ENCODE results near the gene EFCAB8.
"Not testable (repeated sequence)": the region's sequence is repeated elsewhere in the genome, so short reads cannot be mapped to it uniquely, and the experiment has no call there.

EFCAB8 gene

DNA sequence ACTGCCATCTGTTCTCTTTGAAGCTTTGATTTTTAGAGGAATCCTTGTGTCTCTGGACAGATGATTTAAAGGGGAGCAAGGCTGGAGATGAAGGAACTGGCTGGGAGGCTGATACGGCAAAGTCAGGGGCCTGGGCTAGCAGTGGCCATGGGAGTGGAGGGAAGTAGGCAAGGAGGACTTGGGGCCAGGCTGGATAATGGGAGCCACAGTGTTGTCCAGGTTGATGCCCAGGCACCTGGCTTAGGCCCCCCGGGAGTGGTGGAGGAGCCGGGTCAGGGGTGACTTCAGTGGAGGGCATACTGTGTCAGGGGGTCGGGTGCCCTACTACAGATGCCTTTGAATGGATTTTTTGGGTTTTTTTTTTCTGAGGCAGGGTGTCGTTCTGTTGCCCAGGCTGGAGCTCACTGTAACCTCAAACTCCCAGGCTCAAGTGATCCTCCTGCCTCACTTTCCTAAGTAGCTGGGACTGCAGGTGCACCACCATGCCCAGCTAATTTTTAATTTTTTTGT, 45.0 kb downstream of the EFCAB8 start:
- H3K4me3 ChIP-seq (ENCODE audit: low read depth in 1 of 2, low read length in 2 of 2): no peak overlapping the region
- no peaks in the 10 kb centered on the region for H3K36me3 ChIP-seq (ENCODE audit: insufficient read depth, low read length)
- H3K4me1 ChIP-seq (ENCODE audit: insufficient read depth, low read length): no peaks in the 10 kb centered on the region

DNA sequence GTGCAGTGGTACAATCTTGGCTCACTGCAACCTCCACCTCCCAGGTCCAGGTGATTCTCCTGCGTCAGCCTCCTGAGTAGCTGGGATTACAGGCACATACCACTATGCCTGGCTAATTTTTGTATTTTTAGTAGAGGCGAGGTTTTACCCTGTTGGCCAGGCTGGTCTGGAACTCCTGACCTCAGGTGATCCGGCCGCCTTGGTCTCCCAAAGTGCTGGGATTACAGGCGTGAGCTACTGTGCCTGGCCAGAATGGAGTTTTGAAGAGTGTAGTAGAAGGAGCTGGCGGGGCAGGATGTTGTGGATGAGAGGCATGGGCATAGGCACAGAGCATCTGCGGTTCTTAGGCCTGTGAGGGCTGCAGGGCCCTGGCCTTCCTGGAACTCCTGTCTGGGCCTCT, 46.0 kb downstream of the EFCAB8 start:
- H3K27ac ChIP-seq (ENCODE audit: low read depth, low read length); H3K4me1 ChIP-seq (ENCODE audit: insufficient read depth, low read length); H3K36me3 ChIP-seq (ENCODE audit: insufficient read depth, low read length); H3K27me3 ChIP-seq (ENCODE audit: control insufficient read depth in 1 of 2, insufficient read depth in 2 of 2, low read length in 2 of 2); H3K4me3 ChIP-seq (ENCODE audit: low read depth in 1 of 2, low read length in 2 of 2); H3K9me3 ChIP-seq (ENCODE audit: low read length); H3K9ac ChIP-seq (ENCODE audit: low read length): not testable (repeated sequence)

More for the DNA sequence above, 45.0 kb downstream of the EFCAB8 start:
- Histone ChIP-seq H3K27ac (ENCODE audit: low read depth, low read length) (no peak overlapping the region), H3K9ac (ENCODE audit: low read length) (no peak overlapping the region), H3K9me3 (ENCODE audit: low read length) (no peaks in the 10 kb centered on the region), H3K27me3 (ENCODE audit: control insufficient read depth in 1 of 2, insufficient read depth in 2 of 2, low read length in 2 of 2) (no peaks in the 10 kb centered on the region)

DNA sequence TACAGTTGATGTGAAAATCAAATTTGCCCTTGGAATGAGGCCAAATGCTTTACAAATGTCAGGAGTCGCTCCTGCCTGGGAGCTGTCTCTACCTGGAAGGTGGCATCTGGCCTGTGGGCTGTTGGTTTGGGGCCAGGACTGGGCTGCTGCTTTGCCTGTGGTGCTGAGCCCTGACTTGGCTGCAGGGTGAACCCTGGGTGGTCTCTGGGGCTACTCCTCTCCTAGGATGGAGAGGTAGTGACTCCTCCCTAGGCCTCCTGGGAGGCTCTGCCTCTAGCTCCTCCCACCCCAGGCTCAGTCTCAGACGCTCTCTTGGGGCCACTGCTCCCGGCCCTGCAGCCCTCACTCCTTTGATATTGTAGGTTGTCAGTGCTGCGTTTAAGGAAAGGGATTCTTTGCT, 47.5 kb downstream of the EFCAB8 start:
- no peak overlapping the region for H3K4me3 ChIP-seq (ENCODE audit: low read depth in 1 of 2, low read length in 2 of 2)

DNA sequence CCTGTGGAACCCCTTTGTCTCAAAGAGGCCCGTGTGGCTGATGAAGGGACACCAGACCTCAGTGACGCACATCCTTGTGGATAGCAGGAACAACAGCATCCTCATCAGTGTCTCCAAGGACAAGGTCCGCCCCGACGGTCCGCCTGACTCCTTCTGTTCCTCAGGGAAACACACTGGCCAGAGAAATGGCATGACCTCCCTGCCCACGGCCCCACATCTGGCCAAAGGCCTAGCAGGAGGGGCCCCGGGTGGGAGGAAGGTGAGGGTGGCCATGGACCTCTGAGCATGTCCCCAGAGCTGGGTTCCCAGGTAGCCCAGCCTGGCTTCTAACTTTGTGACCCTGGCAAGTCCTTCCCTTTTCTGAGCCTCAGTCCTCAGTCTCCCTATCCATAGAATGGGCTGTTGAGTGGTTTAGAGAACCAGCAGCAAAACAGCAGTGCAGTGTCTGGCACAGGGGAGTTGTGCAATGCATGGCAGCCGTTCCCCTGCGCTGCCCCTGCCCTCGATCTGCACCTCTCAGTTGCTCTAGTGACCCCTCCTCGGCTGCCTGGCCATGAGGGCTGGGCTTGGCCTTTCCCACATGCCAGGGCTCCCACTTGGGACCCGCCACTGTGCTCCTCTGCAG, 48.3 kb downstream of the EFCAB8 start:
- H3K4me3 ChIP-seq (ENCODE audit: low read depth in 1 of 2, low read length in 2 of 2): no peak overlapping the region
- H3K9me3 ChIP-seq (ENCODE audit: low read length): no peaks in the 10 kb centered on the region
- no peaks in the 10 kb centered on the region for H3K36me3 ChIP-seq (ENCODE audit: insufficient read depth, low read length)
- no peaks in the 10 kb centered on the region for H3K4me1 ChIP-seq (ENCODE audit: insufficient read depth, low read length)
- H3K27ac ChIP-seq (ENCODE audit: low read depth, low read length): no peak overlapping the region
- no peak overlapping the region for H3K9ac ChIP-seq (ENCODE audit: low read length)
- no peaks in the 10 kb centered on the region for H3K27me3 ChIP-seq (ENCODE audit: control insufficient read depth in 1 of 2, insufficient read depth in 2 of 2, low read length in 2 of 2)

More for the DNA sequence above, 47.5 kb downstream of the EFCAB8 start:
- Histone ChIP-seq H3K27me3 (ENCODE audit: control insufficient read depth in 1 of 2, insufficient read depth in 2 of 2, low read length in 2 of 2) (no peaks in the 10 kb centered on the region), H3K27ac (ENCODE audit: low read depth, low read length) (no peak overlapping the region), H3K9ac (ENCODE audit: low read length) (no peak overlapping the region), H3K36me3 (ENCODE audit: insufficient read depth, low read length) (no peaks in the 10 kb centered on the region), H3K4me1 (ENCODE audit: insufficient read depth, low read length) (no peaks in the 10 kb centered on the region), H3K9me3 (ENCODE audit: low read length) (no peaks in the 10 kb centered on the region)

DNA sequence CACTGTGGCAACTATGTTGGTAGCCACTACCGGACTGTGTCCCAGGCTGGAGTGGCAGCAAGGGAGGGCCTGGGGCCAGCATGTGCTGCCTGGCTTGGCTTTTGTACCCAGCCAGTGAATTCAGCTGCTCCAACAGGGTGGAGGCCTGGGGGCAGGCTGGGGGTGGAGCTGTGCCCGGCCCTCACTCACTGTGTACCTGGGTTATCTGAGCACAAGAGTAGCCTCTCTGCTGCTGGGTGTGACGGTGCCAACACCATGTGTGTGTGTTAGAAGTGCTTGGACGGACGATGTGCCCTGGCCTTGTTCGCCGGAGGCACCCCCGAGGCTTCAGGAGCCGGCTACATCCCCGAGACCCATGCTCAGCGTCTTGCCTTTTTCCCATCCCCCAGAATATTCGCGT, 49.2 kb downstream of the EFCAB8 start:
- no peak overlapping the region for H3K27ac ChIP-seq (ENCODE audit: low read depth, low read length)
- H3K9me3 ChIP-seq (ENCODE audit: low read length): no peaks in the 10 kb centered on the region
- H3K4me3 ChIP-seq (ENCODE audit: low read depth in 1 of 2, low read length in 2 of 2): no peak overlapping the region
- H3K27me3 ChIP-seq (ENCODE audit: control insufficient read depth in 1 of 2, insufficient read depth in 2 of 2, low read length in 2 of 2): no peaks in the 10 kb centered on the region
- no peaks in the 10 kb centered on the region for H3K4me1 ChIP-seq (ENCODE audit: insufficient read depth, low read length)
- H3K9ac ChIP-seq (ENCODE audit: low read length): no peak overlapping the region
- no peaks in the 10 kb centered on the region for H3K36me3 ChIP-seq (ENCODE audit: insufficient read depth, low read length)

DNA sequence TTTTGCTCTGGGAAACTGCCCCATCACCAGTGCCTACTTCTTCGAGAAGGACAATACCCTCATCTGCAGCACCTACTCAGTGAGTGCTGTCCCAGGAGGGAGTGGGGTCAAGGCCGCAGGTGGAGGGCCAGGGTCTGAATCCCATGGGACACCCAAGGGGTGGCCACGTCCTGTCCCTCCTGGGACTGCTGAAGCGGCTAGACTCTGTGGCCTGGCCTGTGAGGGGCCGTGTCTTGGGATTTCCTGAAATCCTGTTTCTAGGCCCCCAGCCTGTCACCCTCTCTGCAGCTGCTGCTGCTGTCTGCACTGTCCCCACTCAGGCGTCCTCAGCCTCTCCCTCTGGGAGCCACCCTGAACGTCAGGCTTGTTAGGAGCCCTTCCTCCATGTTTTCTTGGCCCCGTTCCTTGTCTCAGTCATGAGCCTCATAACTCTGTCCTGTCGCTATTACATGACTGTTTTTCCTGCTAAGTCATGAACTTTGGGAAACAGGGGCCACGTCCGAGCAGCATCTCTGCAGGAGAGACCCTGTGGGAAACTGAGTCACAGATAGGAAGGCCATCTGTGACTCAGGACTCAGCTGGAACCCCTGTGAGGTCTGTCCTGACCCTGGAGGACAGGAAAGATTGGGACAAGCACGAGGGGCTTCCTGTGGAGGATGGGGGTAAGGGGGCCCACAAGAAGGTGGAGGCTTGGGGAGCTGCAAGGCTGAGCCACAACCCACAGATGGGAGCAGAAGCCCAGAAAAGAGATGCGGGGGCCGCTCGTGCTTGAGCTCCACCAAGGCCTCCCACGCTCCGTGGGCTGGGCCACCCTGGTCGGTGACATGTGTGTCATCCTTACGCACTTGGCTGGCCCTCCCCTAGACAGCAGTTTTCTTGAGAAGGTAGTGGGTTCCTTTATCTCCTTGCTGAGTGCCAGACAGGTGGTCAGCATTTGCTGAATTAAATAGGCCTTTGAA, 49.9 kb downstream of the EFCAB8 start:
- H3K9me3 ChIP-seq (ENCODE audit: low read length): no peaks in the 10 kb centered on the region
- no peaks in the 10 kb centered on the region for H3K36me3 ChIP-seq (ENCODE audit: insufficient read depth, low read length)
- no peaks in the 10 kb centered on the region for H3K27me3 ChIP-seq (ENCODE audit: control insufficient read depth in 1 of 2, insufficient read depth in 2 of 2, low read length in 2 of 2)
- no peak overlapping the region for H3K27ac ChIP-seq (ENCODE audit: low read depth, low read length)
- no peaks in the 10 kb centered on the region for H3K4me1 ChIP-seq (ENCODE audit: insufficient read depth, low read length)
- no peak overlapping the region for H3K9ac ChIP-seq (ENCODE audit: low read length)
- H3K4me3 ChIP-seq (ENCODE audit: low read depth in 1 of 2, low read length in 2 of 2): no peak overlapping the region

DNA sequence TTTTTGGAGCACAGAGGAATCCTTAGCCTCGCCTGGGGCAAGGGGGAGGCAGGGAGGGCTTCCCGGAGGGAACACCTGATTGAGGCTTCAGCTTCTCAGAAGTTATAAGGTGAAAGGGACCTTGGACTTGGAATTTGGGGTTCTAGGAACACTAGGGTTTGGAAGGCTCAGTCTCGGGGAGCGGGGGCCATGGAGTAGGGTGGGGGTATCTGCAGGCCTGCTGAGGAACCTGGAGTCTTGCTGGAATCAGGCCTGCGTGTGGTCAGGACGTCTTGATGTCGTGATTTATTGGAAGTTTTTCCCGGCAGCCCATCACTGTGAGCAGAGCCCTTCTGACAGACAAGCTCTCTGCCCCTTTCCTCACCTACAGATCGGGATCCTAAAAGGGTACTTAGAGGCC, 50.7 kb downstream of the EFCAB8 start:
- Histone ChIP-seq H3K27ac (ENCODE audit: low read depth, low read length) (no peak overlapping the region), H3K36me3 (ENCODE audit: insufficient read depth, low read length) (no peaks in the 10 kb centered on the region), H3K4me1 (ENCODE audit: insufficient read depth, low read length) (no peaks in the 10 kb centered on the region), H3K9me3 (ENCODE audit: low read length) (no peaks in the 10 kb centered on the region), H3K4me3 (ENCODE audit: low read depth in 1 of 2, low read length in 2 of 2) (no peak overlapping the region), H3K9ac (ENCODE audit: low read length) (no peak overlapping the region), H3K27me3 (ENCODE audit: control insufficient read depth in 1 of 2, insufficient read depth in 2 of 2, low read length in 2 of 2) (no peaks in the 10 kb centered on the region)

DNA sequence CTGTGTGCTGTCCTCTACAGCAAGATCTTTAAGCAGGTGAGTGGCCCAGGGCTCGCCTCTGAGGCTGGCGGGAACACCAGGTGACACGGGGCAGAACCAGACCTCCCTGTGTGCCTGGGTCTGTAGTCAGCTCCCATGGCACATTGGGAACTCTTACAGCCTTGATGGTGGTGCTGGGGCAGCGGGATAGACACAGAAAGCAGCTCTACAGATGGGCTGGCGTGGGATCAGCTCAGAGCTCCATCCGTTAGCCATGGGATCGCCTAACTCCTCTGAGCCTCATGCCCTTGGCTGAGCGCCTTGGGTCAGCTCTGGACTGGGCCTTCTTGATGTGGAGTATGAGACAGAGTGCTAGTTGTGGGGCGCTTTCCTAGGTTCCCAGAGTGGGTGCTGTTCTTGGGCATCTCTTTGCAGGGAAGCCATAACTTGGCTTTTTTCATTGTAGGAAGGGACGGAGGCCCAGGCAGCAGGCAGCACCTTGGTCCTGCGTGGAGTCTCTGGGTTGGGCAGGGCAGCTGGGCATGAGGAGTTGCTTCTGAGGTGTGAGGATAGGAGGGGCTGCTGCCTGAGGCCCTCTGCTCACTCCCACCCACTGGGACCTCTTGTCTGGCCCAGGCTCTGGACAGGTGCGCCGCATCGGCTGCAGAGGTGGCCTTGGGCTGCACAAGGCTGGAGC, 51.3 kb downstream of the EFCAB8 start:
- Histone ChIP-seq H3K9me3 (ENCODE audit: low read length) (no peaks in the 10 kb centered on the region), H3K9ac (ENCODE audit: low read length) (no peak overlapping the region), H3K4me3 (ENCODE audit: low read depth in 1 of 2, low read length in 2 of 2) (no peak overlapping the region), H3K27ac (ENCODE audit: low read depth, low read length) (no peak overlapping the region), H3K4me1 (ENCODE audit: insufficient read depth, low read length) (no peaks in the 10 kb centered on the region), H3K36me3 (ENCODE audit: insufficient read depth, low read length) (no peaks in the 10 kb centered on the region), H3K27me3 (ENCODE audit: control insufficient read depth in 1 of 2, insufficient read depth in 2 of 2, low read length in 2 of 2) (no peaks in the 10 kb centered on the region)

DNA sequence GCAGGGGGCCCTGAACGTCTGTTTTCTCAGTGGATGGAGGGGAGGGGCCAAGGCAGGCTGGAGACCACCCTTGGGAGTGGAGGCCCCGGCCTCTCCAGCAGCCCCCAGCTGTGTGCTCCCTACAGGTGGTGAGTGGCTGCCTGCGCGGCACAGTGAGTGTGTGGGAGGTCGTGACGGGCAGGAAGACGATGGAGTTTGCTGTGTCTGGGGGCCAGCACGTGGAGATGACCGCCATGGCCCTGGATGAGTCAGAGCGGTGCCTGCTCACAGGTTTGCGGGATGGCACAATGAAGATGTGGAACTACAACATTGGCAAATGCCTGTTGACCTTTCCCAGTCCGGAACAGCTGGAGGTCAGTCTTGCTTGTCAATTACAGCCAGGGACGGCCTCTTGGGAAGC, 52.6 kb downstream of the EFCAB8 start:
- no peaks in the 10 kb centered on the region for H3K36me3 ChIP-seq (ENCODE audit: insufficient read depth, low read length)
- H3K9me3 ChIP-seq (ENCODE audit: low read length): no peaks in the 10 kb centered on the region
- no peak overlapping the region for H3K27ac ChIP-seq (ENCODE audit: low read depth, low read length)
- no peak overlapping the region for H3K9ac ChIP-seq (ENCODE audit: low read length)
- no peaks in the 10 kb centered on the region for H3K27me3 ChIP-seq (ENCODE audit: control insufficient read depth in 1 of 2, insufficient read depth in 2 of 2, low read length in 2 of 2)
- H3K4me1 ChIP-seq (ENCODE audit: insufficient read depth, low read length): no peaks in the 10 kb centered on the region
- H3K4me3 ChIP-seq (ENCODE audit: low read depth in 1 of 2, low read length in 2 of 2): no peak overlapping the region

DNA sequence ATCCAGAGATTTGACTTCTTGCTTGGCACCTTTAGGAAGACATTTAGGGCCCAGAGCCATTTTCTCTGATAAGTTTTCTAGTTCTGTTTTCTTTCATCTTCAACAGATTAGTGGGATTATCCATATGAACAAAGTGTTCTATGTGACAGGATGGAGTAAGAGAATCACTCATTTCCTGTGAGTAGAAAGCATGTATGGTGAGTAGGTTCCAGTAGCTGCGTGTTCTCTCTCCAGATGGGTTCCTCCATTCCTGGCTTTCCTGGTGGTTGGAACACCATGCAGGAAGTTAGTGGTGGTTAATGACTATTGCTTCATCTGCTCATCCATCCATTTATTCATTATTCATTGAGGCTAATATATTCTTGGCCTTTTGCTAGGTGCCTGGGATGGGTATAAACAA, 54.0 kb downstream of the EFCAB8 start:
- H3K9ac ChIP-seq (ENCODE audit: low read length): no peak overlapping the region
- no peaks in the 10 kb centered on the region for H3K9me3 ChIP-seq (ENCODE audit: low read length)
- H3K27me3 ChIP-seq (ENCODE audit: control insufficient read depth in 1 of 2, insufficient read depth in 2 of 2, low read length in 2 of 2): no peaks in the 10 kb centered on the region
- H3K4me1 ChIP-seq (ENCODE audit: insufficient read depth, low read length): no peaks in the 10 kb centered on the region
- no peaks in the 10 kb centered on the region for H3K36me3 ChIP-seq (ENCODE audit: insufficient read depth, low read length)
- H3K4me3 ChIP-seq (ENCODE audit: low read depth in 1 of 2, low read length in 2 of 2): no peak overlapping the region
- H3K27ac ChIP-seq (ENCODE audit: low read depth, low read length): no peak overlapping the region

DNA sequence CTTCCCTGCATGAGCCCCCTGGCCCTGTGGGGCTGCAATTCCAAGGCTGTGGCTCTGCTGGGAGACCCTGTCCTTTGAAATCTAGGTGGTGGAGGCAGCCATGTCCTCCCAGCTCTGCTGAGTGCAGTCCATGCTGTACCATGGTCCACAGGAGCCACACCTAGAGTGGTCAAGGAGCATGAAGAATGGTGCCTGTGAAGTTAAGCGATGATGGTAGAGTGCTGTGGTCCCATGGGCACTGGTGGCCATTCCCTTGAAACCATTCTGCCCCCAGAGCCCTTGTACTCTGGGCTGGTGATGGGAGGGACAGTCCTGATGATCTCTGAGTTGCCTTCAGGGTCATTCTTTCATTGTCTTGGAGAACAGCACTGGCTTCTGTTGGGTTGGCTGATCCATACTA, 55.3 kb downstream of the EFCAB8 start:
- Histone ChIP-seq H3K27ac (ENCODE audit: low read depth, low read length) (no peak overlapping the region), H3K27me3 (ENCODE audit: control insufficient read depth in 1 of 2, insufficient read depth in 2 of 2, low read length in 2 of 2) (no peaks in the 10 kb centered on the region), H3K9me3 (ENCODE audit: low read length) (no peaks in the 10 kb centered on the region), H3K36me3 (ENCODE audit: insufficient read depth, low read length) (no peaks in the 10 kb centered on the region), H3K9ac (ENCODE audit: low read length) (no peak overlapping the region), H3K4me3 (ENCODE audit: low read depth in 1 of 2, low read length in 2 of 2) (no peak overlapping the region), H3K4me1 (ENCODE audit: insufficient read depth, low read length) (no peaks in the 10 kb centered on the region)

Measured in muscle layer of colon (tissue), 2 donors.